ENCODE results near the gene GPR158.
"Not testable (repeated sequence)": the region's sequence is repeated elsewhere in the genome, so short reads cannot be mapped to it uniquely, and the experiment has no call there.

GPR158 gene

DNA sequence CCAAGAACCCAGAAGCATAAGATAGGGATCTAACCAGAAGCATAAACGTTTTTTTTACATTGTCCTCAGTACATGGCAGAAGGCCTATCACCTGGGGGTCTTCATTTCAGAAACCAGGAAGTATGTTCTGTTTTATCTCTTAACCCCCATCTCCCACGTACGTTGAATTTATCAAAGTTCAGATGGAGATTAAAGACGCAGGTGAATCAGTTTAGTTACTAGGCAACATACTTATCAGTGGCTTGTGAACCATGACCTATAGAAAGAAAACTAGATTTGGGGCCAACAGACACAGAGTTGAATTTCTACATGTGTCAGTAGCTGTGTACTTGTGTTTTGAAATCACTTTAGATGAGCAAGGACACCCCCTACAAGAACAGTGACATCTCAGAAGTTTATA, 122.7 kb downstream of the GPR158 start:
- no peak for DNase-seq (ENCODE audit: low spot score)

DNA sequence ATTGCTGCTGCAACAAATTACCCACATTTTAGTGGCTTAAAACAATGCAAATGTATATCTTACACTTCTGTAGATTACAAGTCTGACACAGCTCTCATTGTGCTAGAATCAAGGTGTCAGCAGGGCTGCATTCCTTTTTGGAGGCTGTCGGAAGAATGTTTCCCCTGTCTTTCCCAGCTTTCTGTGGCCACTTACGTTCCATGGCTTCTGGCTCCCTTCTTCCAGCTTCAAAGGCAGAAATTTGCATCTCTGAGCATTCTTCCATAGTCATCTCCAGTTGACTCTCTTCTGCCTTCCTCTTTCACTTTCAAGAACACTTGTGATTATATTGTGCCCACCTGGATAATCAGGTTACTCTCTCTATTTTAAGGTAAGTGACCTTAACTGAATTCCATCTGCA, 125.3 kb downstream of the GPR158 start:
- no peak for DNase-seq (ENCODE audit: low spot score)

DNA sequence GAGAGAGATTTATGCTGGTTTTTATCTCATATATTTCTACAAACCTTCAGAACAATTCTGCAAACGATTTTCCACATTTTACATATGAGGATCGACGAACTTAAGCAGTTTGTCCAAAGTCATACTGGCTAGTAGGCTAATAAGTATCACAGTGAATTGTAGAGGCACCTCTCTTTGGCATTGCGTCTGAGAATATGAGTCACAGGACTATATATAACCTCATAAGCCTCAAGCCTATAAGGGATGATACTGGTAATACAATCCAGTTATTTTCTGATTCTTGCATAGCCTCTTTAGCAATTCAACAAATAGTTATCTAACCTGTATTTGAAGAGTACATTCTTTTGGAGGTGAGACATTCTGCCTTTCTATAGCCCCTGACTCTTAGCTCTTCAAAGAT, 129.8 kb downstream of the GPR158 start:
- DNase-seq (ENCODE audit: low spot score) = no peak

DNA sequence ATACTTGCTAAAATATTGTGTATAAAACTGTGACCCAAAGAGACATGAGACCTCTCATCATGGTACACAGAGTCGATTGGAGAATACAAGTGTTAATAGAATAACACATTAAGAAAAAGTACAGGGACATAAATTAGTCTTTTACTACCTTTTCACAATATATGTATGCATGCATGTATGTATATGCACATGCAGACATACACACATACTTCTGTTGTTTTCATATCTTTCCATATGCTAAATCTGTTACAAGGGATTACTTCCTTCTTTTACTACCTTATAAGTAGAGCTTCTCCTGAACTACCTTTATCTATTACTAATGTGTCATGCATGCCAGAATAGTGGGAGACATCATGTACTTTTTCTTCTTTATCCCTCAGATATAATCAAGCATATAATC, 131.6 kb downstream of the GPR158 start:
- DNase-seq (ENCODE audit: low spot score) = no peak

DNA sequence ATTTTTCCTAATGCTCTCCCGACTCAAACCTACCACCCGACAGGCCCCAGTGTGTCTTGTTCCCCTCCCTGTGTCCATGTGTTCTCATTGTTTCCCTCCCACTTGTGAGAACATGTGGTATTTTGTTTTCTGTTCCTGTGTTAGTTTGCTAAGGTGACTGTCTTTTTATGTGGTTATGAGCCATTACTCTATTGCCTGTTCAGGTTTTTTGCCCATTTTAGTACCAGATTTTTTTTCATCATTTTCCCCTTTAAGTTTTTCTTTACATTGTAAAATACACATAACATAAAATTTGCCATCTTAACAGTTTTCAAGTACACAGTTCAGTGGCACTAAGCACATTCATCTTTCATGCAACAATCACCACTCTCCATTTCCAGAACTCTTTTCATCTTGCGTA, 133.5 kb downstream of the GPR158 start:
- DNase-seq (ENCODE audit: low spot score) = no peak

DNA sequence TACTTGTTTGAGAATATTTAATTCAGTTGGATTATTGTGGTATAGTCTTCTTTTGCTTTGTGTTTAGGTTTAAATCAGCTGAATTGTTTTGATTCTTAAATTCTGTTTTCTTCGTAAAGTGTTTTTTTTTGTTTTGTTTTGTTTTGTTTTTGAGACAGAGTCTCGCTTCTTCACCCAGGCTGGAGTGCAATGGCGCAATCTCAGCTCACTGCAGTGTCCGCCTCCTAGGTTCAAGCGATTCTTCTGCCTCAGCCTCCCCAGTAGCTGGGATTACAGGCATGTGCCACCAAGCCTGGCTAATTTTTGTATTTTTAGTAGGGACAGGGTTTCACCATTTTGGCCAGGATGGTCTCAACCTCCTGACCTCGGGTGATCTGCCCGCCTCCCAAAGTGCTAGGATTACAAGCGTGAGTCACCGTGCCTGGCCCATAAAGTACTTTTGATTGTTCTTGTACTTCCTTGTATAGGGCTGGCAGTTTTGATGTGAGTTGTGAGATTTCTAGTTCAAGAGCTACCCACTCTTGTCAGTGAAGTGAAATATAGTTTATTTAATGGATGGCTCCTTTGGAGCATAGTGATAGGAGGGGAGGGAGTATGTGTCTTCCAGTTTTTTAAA, 142.9 kb downstream of the GPR158 start:
- DNase-seq (ENCODE audit: low spot score) = not testable (repeated sequence)

DNA sequence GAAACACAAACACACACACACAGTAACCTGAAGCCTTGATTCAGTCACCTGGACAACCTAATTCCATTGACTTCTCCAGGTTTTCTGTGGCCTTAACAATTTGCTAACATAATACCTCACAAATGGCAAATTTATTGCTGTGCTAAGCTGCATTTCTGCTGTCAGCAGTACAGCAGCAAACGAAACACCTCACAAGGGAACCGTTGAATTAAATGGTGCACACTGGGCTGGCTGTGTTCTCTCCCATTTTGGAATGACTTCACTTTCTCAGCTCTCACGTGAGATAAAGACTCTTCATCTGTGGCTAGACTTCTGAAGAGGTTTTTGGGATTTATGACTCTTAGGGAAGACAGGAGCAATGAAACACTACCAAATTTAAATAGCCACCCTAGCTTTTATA, 152.5 kb downstream of the GPR158 start:
- no peak for DNase-seq (ENCODE audit: low spot score)

DNA sequence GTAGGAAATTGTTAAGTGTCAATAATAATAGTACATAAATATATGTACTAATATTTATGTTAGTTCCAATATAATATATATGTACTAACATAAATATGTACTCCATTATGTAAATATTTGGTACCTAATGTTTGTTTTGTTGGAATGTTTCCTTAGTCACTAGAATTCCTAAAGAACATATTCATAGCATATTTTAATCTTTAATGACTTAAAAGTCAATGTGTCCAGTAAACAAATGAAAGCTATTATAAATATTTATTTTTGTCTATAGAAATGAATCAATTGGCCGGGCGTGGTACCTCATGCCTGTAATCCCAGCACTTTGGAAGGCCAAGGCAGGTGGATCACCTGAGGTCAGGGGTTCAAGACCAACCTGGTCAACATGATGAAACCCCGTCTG, 153.6 kb downstream of the GPR158 start:
- DNase-seq (ENCODE audit: low spot score) = no peak

DNA sequence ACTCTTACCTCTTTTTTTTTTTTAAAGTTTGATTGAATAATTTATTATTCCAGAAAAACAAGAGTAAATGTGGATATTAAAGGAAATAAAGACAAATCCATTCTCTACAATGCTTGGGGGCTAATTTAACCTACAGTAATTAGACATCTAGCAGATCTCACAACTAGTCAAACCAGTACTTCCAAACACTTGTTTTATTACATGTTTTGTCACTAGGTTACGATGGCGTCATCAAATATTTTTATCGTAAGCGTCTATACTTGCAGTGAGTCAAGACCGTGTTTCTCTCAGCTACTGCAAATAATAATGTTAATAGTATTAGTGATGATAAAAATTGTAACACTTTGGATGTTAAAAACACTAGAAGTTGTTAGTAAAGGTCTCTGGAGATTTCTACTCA, 154.8 kb downstream of the GPR158 start:
- not testable (repeated sequence) for DNase-seq (ENCODE audit: low spot score)

DNA sequence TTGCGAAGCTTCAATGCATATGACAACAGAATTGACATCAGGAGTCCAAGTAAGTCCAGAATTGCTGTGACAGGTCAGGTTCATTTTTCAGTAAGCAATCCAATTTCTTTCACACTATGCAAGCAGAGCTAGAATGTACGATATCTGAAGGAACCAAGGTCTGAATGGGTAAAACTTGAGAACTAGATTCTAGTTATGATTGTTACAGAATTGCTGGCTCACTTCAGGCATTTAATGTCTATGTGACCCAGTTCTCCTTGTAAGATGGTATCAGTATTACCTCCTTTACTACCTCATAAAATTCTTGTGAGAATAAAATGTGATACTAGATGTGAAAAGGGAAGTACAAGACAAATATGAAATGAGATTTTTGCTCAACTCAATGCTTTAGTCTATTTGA, 159.6 kb downstream of the GPR158 start:
- no peak for DNase-seq (ENCODE audit: low spot score)

DNA sequence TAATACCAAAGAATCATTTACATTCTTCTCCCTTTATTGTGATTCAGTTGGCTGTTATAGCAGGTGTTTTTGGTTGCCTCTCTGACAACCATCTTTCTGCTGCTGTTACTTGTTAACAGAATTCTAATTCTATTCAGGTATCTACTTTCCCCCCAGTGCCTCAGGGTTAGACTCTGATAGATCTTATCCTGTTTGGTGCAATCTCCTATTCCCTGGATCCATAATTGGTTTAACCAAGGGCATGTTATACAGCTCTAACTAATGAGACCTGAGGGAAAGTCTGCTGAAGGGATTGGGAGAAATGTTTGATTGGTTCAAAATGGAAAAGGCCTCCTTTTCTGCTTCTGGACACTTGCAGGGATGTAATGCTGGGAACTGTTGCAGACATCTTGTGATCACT, 161.5 kb downstream of the GPR158 start:
- DNase-seq (ENCODE audit: low spot score) = no peak

DNA sequence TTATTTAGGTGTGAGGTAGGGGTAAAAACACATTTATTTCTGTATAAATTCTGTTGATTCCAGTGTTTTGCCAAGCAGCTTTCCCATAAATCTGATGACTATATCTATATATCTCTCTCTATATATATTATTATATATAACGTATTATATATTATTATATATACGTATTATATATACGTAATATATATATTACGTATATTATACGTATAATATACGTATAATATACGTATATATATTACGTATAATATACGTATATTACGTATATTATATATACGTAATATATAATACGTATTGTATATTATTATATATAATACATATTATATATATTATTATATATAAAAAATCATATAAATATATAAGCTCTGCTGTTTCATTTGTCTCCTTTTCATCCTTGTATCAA, 163.5 kb downstream of the GPR158 start:
- no peak for DNase-seq (ENCODE audit: low spot score)

DNA sequence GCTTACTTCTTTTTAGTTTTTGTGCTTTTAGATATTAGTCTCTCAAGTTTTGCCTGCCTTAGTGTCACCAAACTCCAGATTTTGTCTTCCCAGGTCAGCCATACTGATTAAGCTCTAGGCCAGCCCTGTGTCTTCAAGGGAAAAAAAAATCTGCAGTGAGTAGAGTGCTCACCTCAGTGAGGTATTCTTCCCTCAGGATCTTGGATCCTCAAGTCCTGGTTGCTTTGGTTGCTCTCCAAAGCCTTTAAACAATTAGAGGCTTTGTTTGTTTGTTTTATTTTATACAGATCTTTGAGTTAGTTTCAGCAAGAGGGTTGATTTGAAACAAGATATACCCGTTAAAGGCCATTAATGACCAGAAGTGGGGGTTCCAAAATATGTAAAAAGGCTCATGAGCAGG, 165.2 kb downstream of the GPR158 start:
- DNase-seq (ENCODE audit: low spot score) = no peak

DNA sequence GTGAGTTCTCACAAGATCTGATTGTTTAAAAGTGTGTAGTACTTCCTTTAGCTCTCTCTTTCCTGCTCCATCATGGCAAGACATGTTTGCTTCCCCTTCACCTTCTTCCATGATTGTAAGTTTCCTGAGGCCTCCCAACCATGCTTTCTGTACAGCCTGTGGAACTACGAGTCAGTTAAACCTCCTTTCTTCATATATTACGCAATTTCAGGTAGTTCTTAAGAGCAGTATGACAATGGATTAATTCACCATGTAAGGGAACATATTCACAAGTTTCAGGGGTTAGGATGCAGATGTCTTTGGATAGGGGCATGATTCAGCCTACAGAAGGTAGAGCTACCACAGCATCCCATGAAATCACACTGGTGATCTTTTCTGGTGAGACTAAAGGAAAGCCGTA, 174.7 kb downstream of the GPR158 start:
- DNase-seq (ENCODE audit: low spot score) = no peak

DNA sequence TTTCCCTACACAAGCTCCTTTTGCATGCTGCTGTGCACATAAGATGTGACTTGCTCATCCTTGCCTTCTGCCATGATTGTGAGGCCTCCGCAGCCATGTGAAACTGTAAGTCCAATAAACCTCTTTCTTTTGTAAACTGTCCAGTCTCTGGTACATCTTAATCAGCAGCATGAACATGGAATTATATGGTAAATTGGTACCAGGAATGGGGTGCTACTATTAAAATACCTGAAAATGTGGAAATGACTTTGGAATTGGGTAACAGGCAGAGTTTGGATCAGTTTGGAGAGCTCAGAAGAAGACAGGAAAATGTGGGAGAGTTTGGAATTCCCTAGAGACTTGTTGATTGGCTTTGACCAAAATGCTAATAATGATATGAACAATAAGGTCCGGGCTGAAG, 181.8 kb downstream of the GPR158 start:
- DNase-seq (ENCODE audit: low spot score) = no peak

DNA sequence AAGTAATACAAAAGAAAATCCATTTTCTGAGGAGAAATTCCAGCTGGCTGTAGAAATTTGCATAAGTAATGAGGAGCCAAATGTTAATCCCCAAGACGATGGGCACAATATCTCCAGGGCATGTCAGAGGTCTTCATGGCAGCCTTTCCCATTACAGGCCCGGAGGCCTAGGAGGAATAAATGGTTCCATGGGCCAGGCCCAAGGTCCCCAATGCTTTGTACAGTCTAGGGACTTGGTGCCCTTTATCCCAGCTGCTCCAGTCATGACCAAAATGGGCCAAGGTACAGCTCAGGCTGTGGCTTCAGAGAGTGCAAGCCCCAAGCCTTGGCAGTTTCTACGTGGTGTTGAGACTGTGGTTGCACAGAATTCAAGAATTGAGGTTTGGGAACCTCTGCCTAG, 182.5 kb downstream of the GPR158 start:
- no peak for DNase-seq (ENCODE audit: low spot score)

DNA sequence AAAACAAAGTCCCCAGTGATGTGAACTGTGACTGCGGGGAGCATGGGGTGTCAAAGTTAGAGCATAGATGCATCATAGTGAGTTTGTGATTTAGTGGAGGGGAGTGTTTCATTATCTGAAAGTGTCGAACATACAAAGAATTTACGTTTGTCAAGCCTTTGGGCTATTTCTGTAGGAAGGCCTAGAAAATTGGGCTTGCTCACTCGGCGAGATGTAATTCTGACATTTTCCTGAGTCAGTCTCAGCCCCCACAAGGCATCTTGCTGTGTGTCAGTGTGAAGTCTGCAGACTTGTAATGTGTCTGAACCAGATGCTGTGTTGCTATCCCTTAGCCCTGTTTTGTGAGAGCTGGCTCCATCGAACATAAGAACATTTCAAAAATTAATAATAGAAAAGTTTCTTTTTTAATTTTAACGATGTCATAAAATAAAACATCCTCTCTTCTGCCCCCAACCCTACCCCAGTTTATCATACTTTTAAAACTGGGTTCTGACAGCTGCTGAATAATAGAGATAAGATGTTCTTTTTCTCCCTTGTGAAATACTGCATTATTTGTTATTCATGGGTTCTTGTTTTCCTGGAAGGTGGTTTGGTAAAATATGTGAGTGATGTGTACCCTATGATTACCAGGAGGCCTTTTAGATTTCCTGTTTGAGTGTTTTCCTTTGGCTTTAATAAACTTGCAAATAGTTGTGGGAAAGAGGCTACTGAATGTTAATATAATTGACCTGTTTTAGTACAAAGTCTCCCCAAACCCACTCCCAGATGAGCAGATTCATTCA, 207.4 kb downstream of the GPR158 start:
- no peak for DNase-seq (ENCODE audit: low spot score)

DNA sequence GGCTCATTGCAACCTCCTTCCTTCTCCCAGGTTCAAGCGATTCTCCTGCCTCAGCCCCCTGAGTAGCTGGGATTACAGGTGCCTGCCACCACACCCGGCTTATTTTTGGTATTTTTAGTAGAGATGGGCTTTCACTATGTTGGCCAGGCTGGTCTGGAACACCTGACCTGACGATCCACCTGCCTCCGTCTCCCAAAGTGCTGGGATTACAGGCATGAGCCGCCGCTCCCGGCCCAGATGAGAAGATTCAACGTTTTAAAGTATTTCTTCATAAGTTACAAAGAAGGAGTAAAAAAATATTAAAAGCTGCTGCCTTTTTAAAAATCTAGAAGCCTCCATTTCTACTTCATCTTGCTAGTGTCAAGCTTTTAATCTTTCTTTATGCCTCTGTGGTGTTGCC, 208.1 kb downstream of the GPR158 start:
- not testable (repeated sequence) for DNase-seq (ENCODE audit: low spot score)

DNA sequence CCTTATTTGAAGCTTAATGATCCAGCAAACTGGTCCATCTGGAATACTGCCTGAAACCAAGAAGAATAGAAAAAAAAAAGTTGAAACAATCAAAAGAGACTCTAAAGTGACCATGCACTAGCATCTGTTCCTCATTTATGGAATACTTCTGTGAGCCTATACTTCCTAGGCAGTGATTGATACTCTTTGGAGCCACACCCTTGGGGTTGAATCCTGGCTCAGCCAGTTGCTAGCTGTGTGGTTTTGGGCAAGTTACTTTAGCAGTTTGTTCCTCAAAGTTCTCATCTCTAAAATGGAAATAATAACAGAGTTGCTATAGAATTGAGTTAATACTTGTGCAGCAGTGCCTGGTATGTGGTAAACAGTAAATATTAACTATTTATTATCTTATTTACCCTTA, 208.9 kb downstream of the GPR158 start:
- DNase-seq (ENCODE audit: low spot score) = no peak

DNA sequence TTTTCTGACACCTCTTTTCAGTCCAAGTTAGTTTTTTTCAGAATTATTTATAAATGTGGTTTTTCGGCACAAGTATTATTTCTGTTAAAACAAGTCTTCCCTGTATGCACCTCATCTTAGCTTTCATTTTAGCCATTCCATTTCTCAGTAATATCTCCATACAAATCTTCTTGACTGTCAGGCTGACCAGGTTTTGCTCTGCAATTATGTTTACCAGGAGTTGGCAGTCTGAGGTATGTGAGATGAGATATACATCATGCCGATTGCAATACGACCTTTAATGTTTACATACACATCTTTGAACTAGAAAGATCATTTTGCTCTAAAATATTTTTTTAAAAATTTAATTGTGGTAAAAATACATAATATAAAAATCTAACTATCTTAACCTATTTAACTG, 209.8 kb downstream of the GPR158 start:
- no peak for DNase-seq (ENCODE audit: low spot score)

DNA sequence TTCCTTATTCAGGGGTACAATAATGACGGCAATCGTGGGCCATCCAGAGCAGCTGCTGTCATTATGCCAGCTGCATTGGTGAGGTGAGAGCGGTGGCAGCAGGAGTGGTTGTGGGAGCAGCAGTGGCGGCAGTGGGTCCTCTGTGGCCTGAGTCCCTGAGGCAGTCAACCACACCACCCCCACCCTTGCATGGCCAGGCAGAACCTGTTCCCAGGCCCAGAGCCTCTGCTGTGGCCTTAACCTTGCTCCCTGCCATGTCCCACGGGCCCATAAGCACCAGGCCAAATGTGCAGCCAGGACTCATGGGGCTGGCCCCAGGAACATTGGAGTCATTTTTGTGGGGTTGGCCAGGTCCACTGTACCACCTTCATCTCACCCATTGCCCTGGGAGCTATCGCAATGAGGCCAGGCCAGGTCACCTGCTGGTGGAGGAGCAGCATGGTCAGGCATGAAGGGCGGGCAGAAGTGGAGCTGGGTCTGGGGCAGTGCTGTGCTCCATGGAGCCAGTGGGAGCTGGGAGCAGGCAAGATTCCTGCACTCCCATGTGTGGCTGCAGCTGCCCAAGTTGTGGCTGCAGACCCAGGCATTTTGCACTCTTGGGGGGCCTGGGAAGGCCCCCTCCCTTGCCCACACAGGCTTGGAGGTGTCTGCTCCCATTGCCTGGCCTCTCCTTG, 213.5 kb downstream of the GPR158 start:
- DNase-seq (ENCODE audit: low spot score) = no peak

DNA sequence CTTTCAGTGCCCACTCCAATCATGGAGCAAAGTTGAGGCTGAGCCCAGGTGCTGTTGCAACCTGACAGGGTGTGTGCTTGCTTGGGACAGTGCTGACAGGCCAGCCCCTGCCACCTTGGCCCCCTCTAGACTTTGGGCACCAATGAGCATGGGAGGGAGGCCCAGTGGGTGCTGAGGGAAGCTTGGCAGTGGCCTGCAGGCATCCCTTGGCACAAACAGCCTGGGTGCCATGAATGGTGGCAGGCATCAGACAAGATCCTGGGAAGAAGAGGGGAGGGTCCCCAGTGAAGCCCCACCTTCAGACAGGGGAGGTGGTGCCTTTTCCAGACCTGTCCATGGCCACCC, 214.0 kb downstream of the GPR158 start:
- DNase-seq (ENCODE audit: low spot score) = no peak

DNA sequence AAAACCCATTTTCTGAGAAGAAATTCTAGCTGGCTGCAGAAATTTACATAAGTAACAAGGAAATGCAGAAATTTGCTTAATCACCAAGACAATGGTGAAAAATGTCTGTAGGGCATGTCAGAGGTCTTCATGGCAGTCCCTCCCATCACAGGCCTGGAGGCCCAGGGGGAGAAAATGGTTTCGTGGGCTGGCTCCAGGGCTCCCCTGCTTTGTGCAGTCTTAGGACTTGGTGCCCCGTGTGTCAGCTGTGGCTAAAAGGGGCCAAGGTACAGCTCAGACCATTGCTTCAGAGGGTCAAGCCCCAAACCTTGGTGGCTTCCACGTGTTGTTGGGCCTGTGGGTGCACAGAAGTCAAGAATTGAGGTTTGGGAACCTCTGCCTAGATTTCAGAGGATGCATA, 215.9 kb downstream of the GPR158 start:
- DNase-seq (ENCODE audit: low spot score) = no peak

DNA sequence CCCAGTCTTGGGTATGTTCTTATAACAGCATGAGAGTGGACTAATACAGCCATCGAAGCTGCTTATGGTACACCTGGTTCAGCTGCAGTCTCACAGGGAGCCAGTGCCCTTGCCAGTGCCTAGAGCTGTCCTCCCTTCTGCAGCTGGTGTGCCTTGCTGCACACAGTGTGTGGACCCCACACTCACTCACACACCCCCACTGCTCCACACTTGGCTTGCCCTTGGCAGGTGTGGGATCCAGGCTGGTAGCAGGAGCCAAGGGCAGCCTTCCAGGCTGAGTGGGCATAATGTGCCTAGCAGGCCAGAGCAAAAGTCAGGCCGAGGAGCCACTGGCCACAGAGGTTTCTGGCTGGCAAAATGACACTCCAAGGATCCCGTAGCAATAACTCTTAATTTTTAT, 217.3 kb downstream of the GPR158 start:
- no peak for DNase-seq (ENCODE audit: low spot score)

All from activated CD4-positive, alpha-beta T cell treated with anti-CD3 and anti-CD28 coated beads, Interleukin-2, Interleukin-4, amounts not matched to agents 100 ng/mL and 50 ng/mL, durations not matched to agents 16 hours and 8 hours (primary cell).